ENCODE data around the gene RNASE7.
"Not testable (repeated sequence)": the region's sequence is repeated elsewhere in the genome, so short reads cannot be mapped to it uniquely, and the experiment has no call there.

The RNASE7 gene

GRCh38 chr14:21023817-21024584, 18.2 kb upstream of the RNASE7 start:
- DNase-seq (ENCODE audit: low spot score) = peak; percentile 18

- DNase-seq (ENCODE audit: low spot score) = peak; percentile 82
Measured at GRCh38 chr14:21024585-21025370, 17.4 kb upstream of the RNASE7 start, which contains the start of gene NDRG2. TSS of gene NDRG2 (minus strand) at chr14:21025061. CDS start at chr14:21023315, 1,746 bp downstream.

GRCh38 chr14:21025371-21026273, 16.5 kb upstream of the RNASE7 start:
- peak; percentile 51 for DNase-seq (ENCODE audit: low spot score)

- peak; percentile 27 for DNase-seq (ENCODE audit: low spot score)
Measured at GRCh38 chr14:21026274-21026987, 15.7 kb upstream of the RNASE7 start.

GRCh38 chr14:21026988-21027315, 15.2 kb upstream of the RNASE7 start:
- DNase-seq (ENCODE audit: low spot score) = peak; percentile 24

GRCh38 chr14:21029917-21030316, 12.2 kb upstream of the RNASE7 start, which contains the start of gene TPPP2:
TSS of gene TPPP2 (plus strand) at chr14:21030217. CDS start at chr14:21030582, 365 bp downstream.
- DNase-seq (ENCODE audit: low spot score) = no peak

- DNase-seq (ENCODE audit: low spot score) = no peak
Measured at GRCh38 chr14:21030531-21030930, 11.6 kb upstream of the RNASE7 start.

GRCh38 chr14:21032326-21033132, 9.6 kb upstream of the RNASE7 start:
- no peak for DNase-seq (ENCODE audit: low spot score)

- DNase-seq (ENCODE audit: low spot score) = no peak
Measured at GRCh38 chr14:21033133-21033698, 8.9 kb upstream of the RNASE7 start.

GRCh38 chr14:21034707-21035106, 7.5 kb upstream of the RNASE7 start, which contains the start of gene RNASE13:
TSS of gene RNASE13 (minus strand) at chr14:21034807. CDS start at chr14:21034288, 519 bp downstream.
- DNase-seq (ENCODE audit: low spot score) = no peak

- DNase-seq (ENCODE audit: low spot score) = no peak
Measured at GRCh38 chr14:21036751-21037150, 5.4 kb upstream of the RNASE7 start.

GRCh38 chr14:21037156-21037555, 5.0 kb upstream of the RNASE7 start:
- no peak for DNase-seq (ENCODE audit: low spot score)

- DNase-seq (ENCODE audit: low spot score) = no peak
Measured at GRCh38 chr14:21038441-21039422, 3.4 kb upstream of the RNASE7 start.

- peak; percentile 64 for DNase-seq (ENCODE audit: low spot score)
Measured at GRCh38 chr14:21039585-21040369, 2.4 kb upstream of the RNASE7 start.

GRCh38 chr14:21040370-21040925, 1.7 kb upstream of the RNASE7 start:
- no peak for DNase-seq (ENCODE audit: low spot score)

GRCh38 chr14:21040941-21041340, 1.2 kb upstream of the RNASE7 start:
- not testable (repeated sequence) for DNase-seq (ENCODE audit: low spot score)

- DNase-seq (ENCODE audit: low spot score) = no peak
Measured at GRCh38 chr14:21042918-21043317, 756 bp downstream of the RNASE7 start.

All from D341Med (cell line).